Fibroblast of skin of right quadriceps (primary cell): Measurements from ENCODE around the gene NADK2.
A peak's percentile ranks its signal among the peaks of the same experiment; 100 is the strongest.

Experiments used
- DNase-seq: peaks from one replicate; pipeline ENCODE4 v3.0.0-alpha.2; 2013

NADK2 gene

GRCh38 chr5:36160617-36161016 lies 81.1 kb downstream of the NADK2 start:
- DNase-seq = no peak

GRCh38 chr5:36158144-36158543 lies 83.6 kb downstream of the NADK2 start:
- DNase-seq = peak; percentile 48

- DNase-seq = peak; percentile 94
These were observed 85.1 kb downstream of the NADK2 start for GRCh38 chr5:36156619-36157018.

- DNase-seq = peak; percentile 73
These were observed 85.6 kb downstream of the NADK2 start for GRCh38 chr5:36156121-36156601.

GRCh38 chr5:36155291-36155690 lies 86.4 kb downstream of the NADK2 start:
- DNase-seq = no peak

- no peak for DNase-seq
These were observed 88.0 kb downstream of the NADK2 start for GRCh38 chr5:36153726-36154125.

GRCh38 chr5:36153298-36153677 lies 88.4 kb downstream of the NADK2 start:
- DNase-seq = no peak

- peak; percentile 31 for DNase-seq
These were observed 89.1 kb downstream of the NADK2 start for GRCh38 chr5:36152324-36153297.

GRCh38 chr5:36151434-36152323 lies 90.0 kb downstream of the NADK2 start, which contains the start of the genes LMBRD2 and SKP2:
TSS of gene LMBRD2 (minus strand) at chr5:36151887. CDS start at chr5:36143349, 8,538 bp downstream.
TSS of gene SKP2 (plus strand) at chr5:36152111. CDS start at chr5:36152263, 152 bp downstream.
- peak; percentile 98 for DNase-seq

- peak; percentile 31 for DNase-seq
These were observed 90.9 kb downstream of the NADK2 start for GRCh38 chr5:36150676-36151433.

GRCh38 chr5:36147681-36148080 lies 94.0 kb downstream of the NADK2 start:
- no peak for DNase-seq

GRCh38 chr5:36146390-36146789 lies 95.3 kb downstream of the NADK2 start:
- no peak for DNase-seq

GRCh38 chr5:36145311-36145710 lies 96.4 kb downstream of the NADK2 start:
- no peak for DNase-seq
